DOHH2 (cell line): ENCODE results near the gene USB1.

Source experiments
- H3F3A ChIP-seq: fragments of 200-600 bp; sonication (generic), shearing (Covaris generic); 2 replicates; pipeline ENCODE4 v1.6.0; 2016; ENCODE audit warnings: antibody characterized with exemption, mild to moderate bottlenecking; ENCODE audit not compliant: control insufficient read depth, insufficient read depth
- H3K27ac ChIP-seq: fragments of 200-600 bp; sonication (generic); 2 replicates; pipeline ENCODE4 v1.5.1; 2014; ENCODE audit warnings: low read depth, mild to moderate bottlenecking, low read length, moderate library complexity
- H3K27me3 ChIP-seq: fragments of 200-600 bp; sonication (generic); 2 replicates; pipeline ENCODE4 v1.6.1; 2014; ENCODE audit warnings: mild to moderate bottlenecking, low read length, mixed read lengths; ENCODE audit not compliant: control insufficient read depth
- H3K36me3 ChIP-seq: fragments of 200-600 bp; sonication (generic); 2 replicates; pipeline ENCODE4 v1.6.1; 2014; ENCODE audit warnings: mild to moderate bottlenecking, low read length, moderate library complexity, mixed read lengths; ENCODE audit not compliant: control insufficient read depth
- H3K4me1 ChIP-seq: fragments of 200-600 bp; sonication (generic); 2 replicates; pipeline ENCODE4 v1.6.1; 2014; ENCODE audit warnings: mild to moderate bottlenecking, low read length, mixed read lengths; ENCODE audit not compliant: control insufficient read depth
- H3K4me2 ChIP-seq: fragments of 200-600 bp; sonication (generic); 2 replicates; pipeline ENCODE4 v1.6.0; 2014; ENCODE audit warnings: mild to moderate bottlenecking, low read length, moderate library complexity
- H3K4me3 ChIP-seq: fragments of 200-600 bp; sonication (generic); 2 replicates; pipeline ENCODE4 v1.5.1; 2014; ENCODE audit warnings: mild to moderate bottlenecking, low read length, mixed read lengths
- H3K79me2 ChIP-seq: fragments of 200-600 bp; sonication (generic); 2 replicates; pipeline ENCODE4 v1.6.1; 2014; ENCODE audit warnings: mild to moderate bottlenecking, low read length, mixed read lengths; ENCODE audit not compliant: control insufficient read depth
- H3K9me2 ChIP-seq: fragments of 200-600 bp; sonication (generic); replicated peaks from 2 replicates; pipeline ENCODE4 v1.6.1; 2014; ENCODE audit warnings: mild to moderate bottlenecking, low read length, mixed read lengths; ENCODE audit not compliant: control insufficient read depth
- H3K9me3 ChIP-seq: fragments of 200-600 bp; sonication (generic); 2 replicates; pipeline ENCODE4 v1.6.1; 2014; ENCODE audit warnings: antibody characterized with exemption, low read length, mixed read lengths; ENCODE audit not compliant: control insufficient read depth, insufficient read depth
- H4K20me1 ChIP-seq: fragments of 200-600 bp; sonication (generic); 2 replicates; pipeline ENCODE4 v1.6.0; 2014; ENCODE audit warnings: low read depth, mild to moderate bottlenecking, antibody characterized with exemption, low read length, moderate library complexity; ENCODE audit not compliant: control insufficient read depth, insufficient read depth
- CTCF ChIP-seq: fragments of 200-600 bp; sonication (generic); IDR thresholded peaks from one replicate; pipeline ENCODE4 v1.5.1; 2014; ENCODE audit warnings: antibody characterized with exemption, mild to moderate bottlenecking, low read depth, low read length; ENCODE audit not compliant: poor library complexity, severe bottlenecking
- EZH2phosphoT487 ChIP-seq: fragments of 200-600 bp; sonication (generic); IDR thresholded peaks from 2 replicates; pipeline ENCODE4 v1.6.1; 2017; ENCODE audit warnings: borderline replicate concordance, mild to moderate bottlenecking, antibody characterized with exemption, low read length, moderate library complexity, mixed read lengths

The USB1 gene

GRCh38 chr16:58051821-58052603, 50.8 kb downstream of the USB1 start:
- TF ChIP-seq CTCF (no peak), EZH2phosphoT487 (no peak)
- Histone ChIP-seq H3K4me2 (no peak overlapping the region), H3K27ac (no peak overlapping the region), H3K9me2 (no peaks in the 10 kb centered on the region), H4K20me1 (no peaks in the 10 kb centered on the region), H3K9me3 (no peaks in the 10 kb centered on the region), H3K36me3 (no peaks in the 10 kb centered on the region), H3K27me3 (0 out of 2 replicates have a peak, but pooled peaks cover 1% of the 10 kb centered on the region), H3K4me1 (no peaks in the 10 kb centered on the region), H3F3A (no peaks in the 10 kb centered on the region), H3K79me2 (no peaks in the 10 kb centered on the region), H3K4me3 (no peak overlapping the region)

- Histone ChIP-seq H3K9me2 (no peaks in the 10 kb centered on the region), H4K20me1 (no peaks in the 10 kb centered on the region), H3K4me2 (no peak overlapping the region), H3K4me3 (no peak overlapping the region), H3K9me3 (no peaks in the 10 kb centered on the region), H3F3A (no peaks in the 10 kb centered on the region), H3K36me3 (no peaks in the 10 kb centered on the region), H3K27ac (no peak overlapping the region), H3K79me2 (no peaks in the 10 kb centered on the region), H3K4me1 (no peaks in the 10 kb centered on the region), H3K27me3 (0 out of 2 replicates have a peak, but pooled peaks cover 2% of the 10 kb centered on the region)
- TF ChIP-seq CTCF: no peak
- no peak for TF ChIP-seq EZH2phosphoT487
Measured at GRCh38 chr16:58053682-58054005, 52.4 kb downstream of the USB1 start.

DNA sequence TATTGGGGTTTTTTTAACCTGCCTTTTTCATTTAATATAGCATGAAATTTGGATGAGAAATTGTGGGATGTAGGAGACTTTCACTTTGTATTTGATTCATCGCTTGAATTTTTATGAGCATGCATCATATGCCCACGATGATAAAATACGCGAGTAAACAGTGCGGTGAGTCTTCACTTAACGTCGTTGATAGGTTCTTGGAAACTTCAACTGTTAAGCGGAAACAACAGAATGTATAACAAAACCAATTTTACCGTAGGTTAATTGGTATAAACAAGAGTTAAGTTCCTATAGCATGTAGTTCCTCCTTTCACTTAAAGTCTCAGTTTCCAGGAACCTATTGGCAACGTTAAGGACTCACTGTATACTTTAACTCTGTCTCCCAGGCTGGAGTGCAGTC, 53.1 kb downstream of the USB1 start:
- no peak overlapping the region for H3K4me2 ChIP-seq
- H3K36me3 ChIP-seq: no peaks in the 10 kb centered on the region
- H4K20me1 ChIP-seq: no peaks in the 10 kb centered on the region
- no peak overlapping the region for H3K27ac ChIP-seq
- no peak overlapping the region for H3K4me3 ChIP-seq
- H3K79me2 ChIP-seq: no peaks in the 10 kb centered on the region
- no peaks in the 10 kb centered on the region for H3F3A ChIP-seq
- 0 out of 2 replicates have a peak, but pooled peaks cover 2% of the 10 kb centered on the region for H3K27me3 ChIP-seq
- TF ChIP-seq CTCF (no peak), EZH2phosphoT487 (no peak)
- no peaks in the 10 kb centered on the region for H3K4me1 ChIP-seq
- no peaks in the 10 kb centered on the region for H3K9me2 ChIP-seq
- H3K9me3 ChIP-seq: no peaks in the 10 kb centered on the region
